GM15510 (cell line): ENCODE results near the gene CSNK2A2.

Source experiments
- POLR2A ChIP-seq: IDR thresholded peaks from 3 replicates; pipeline ENCODE4 v1.6.1; 2011; ENCODE audit warnings: borderline replicate concordance; ENCODE audit not compliant: insufficient read length; ENCODE audit errors: extremely low read depth

The CSNK2A2 gene

GRCh38 chr16:58116081-58116480, 81.8 kb downstream of the CSNK2A2 start:
- no peak for TF ChIP-seq POLR2A

DNA sequence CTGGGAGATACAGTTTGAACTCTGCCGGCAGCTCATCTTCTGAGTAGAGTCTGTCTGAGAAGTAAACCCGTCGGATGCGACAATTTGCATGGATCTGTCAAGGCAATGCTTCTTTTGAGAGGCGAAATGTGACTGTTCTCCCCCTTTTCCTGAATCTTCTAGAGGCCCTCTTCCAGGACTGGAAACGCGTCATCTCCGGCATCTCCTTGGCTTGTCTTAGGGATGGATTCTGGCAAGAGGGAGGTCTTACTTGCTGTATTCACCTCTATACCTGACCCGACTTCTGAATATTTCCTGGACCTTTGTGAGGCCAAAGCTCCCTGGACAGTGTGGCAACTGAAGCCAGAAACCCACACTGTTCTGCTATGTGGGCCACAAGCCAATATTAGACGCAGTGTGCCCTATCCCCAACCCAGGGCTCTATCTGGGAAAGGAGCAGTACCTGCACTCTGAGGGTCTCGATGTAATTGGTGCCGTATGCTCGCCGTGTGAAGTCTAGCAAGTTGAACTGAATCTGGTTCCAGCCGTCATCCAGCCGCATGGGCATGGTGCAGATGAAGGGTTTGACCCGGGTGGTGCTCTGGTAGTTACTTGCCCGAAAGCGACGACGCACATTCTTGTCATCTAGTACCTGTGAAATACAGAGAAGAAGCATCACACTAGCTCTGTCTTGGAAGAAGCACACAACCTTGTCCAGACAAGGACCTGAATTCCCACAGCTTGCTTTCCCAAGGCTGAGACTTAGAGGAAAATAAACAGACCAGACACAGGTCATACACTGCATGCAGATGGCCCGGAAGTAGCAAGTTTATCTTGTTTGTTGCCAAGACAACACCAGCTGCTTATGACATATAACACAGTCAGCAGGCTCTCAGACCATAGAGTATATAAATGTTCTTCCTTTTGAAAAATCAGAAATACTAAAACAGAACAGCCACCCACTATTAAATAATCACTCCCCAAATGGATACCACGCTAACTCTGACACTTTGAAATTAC, 82.8 kb downstream of the CSNK2A2 start:
- TF ChIP-seq POLR2A = no peak

GRCh38 chr16:58111302-58111627, 86.6 kb downstream of the CSNK2A2 start:
- no peak for TF ChIP-seq POLR2A

DNA sequence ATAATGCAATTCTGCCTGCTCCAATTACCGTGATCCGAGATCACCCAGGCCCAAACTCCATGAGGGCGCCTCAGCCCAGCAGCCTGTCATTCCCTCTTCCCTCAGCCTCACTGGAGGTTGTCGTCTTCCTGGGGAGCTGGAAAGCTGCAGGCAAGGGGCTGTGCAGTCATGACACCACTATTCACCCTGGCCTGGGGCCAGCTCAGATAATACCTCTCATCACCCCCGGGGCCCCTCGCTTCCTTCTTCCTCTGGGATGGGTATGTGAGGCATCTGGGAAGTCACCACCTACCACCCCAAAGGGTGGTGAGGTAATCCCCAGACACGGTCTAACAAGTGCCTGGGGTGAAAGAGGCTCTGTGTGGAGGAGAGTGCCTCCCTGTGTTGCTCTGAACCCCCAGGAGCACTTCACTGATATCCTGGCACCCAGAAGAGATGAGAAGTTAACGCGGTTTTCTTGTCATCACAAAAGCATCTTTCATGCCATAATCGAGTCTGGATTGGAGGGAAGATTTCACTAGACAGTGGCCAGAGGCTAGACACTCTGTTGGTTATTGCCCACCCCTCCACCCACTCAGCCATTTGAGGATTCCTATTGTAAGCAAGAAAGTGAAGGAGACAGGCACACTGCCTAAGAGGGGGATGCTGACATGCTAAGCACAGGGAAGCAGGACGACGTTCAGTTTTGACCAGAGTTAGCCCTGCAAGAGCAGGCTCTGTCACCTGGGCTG, 87.2 kb downstream of the CSNK2A2 start:
- no peak for TF ChIP-seq POLR2A

DNA sequence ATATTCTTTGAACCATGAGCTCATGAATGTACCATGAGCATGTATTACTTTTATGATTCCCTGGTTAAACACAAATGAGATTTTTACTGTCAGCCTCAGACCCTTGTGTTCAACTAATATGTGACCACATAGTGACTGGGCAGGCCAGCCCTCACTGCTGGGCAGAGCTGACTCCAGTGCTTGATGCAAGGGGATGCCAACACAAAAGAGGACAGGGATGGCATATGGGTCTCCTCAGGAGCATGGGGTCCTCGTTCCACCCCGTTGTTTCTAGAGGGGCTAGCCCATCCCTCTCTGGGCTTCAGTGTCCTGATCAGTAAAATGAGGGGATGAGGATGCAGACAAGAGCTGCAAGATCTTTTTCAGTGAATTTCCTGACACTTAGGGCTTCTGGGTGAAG, 88.0 kb downstream of the CSNK2A2 start:
- no peak for TF ChIP-seq POLR2A

GRCh38 chr16:58109330-58109729, 88.6 kb downstream of the CSNK2A2 start:
- TF ChIP-seq POLR2A = no peak
